ENCODE data around the gene ARFGAP1.

The ARFGAP1 gene

DNA sequence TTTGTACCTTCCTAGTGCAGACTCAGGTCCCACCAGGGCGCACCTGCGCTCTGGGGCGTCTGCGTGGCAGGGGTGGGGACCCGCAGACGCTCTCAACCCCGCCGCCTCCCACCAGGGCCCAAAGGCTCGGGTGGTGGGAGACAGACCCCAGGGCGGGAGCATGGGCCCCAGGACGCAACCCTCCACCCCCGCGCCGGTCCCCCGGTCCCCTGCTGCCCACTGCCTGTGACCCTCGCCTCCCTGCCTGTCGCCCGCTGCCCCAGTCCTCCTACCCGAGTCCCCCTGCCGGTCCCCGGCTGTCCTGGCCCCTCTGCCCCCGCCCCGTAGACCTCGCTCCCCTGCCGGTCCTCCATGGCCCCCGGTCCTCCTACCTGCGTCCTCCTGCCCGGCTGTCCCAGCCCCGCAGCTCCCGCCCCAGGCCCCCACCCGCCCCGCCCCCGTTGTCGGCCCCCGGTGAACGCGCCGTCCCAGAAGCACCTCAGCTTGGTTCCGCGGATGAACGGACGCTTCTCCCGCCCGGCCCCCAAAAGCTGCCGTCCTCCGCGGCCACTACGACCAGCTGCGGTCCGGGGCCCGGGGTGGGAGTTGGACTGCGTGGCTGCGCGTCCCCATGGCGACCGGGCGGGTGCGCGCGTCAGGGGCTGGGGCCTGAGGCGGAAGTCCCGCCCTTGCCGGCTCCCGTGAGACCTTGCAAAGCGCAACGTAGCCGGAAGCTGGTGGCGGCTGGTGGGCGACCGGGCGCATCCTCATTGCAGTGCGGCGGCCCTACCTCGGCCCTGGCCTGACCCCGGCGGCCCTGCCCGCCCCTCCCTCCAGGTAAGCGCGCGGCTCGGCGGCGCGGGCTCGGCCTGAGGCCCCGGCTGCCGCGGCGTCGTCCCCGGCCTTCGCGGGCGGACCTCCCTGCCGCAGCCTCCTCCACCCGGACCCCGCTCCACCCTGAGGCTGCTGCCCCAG is at the start of gene ARFGAP1:
ARFGAP1 (plus strand) TSS at position 709 of the 954 bp plus-strand sequence. CDS start 2,768 bp downstream, outside the sequence.
- FAIRE-seq = no peak

DNA sequence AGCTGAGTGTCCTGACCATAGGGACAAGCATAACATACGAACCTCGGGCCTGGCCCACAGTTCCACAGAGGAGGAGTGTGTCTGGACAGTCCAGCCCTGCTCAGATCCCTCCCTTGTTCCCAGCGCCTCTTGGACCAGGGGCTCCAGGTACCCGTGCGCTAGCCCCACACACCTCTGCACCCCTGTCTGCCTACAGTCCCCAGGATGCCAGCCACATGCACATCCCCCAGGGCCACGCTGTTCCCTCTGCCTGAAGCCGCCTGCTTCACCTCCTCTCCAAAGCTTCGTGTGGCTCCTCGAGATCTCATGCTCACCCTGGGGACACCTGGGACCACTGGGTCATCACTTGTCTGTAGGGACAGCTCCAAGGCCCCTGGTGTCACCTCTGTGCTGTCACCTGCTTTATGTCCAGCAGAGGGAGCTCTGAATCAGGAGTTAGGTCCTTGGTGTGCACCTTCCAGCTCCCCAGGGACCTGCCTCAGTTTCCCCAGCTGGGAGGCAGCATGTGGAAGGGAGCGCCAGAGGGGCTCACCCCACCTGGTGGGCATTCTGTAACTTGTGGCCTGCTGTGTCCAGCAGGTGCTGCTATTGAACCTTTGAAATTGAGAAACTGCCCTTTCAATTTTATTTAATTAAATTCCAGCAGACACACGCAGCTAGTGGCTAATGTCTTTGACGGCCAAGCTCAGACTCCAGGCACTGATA is 49.3 kb upstream of the ARFGAP1 start:
- no peak for FAIRE-seq

DNA sequence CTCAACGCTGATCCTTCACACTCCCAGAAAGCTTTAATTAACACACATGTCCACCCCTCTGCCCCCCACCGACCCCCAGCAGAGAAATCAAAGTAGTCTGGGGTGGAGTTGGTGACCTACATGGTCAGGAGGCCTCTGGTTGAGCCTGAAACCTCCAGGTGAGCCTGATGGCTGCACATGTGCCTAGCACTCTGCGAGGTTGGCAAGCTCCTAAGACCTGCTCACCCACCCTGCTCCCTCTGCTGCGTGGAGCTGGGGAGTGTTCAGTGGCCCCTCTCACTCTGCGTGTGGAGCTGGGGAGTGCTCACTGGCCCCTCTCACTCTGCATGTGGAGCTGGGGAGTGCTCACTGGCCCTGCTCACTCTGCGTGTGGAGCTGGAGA is 48.8 kb upstream of the ARFGAP1 start:
- FAIRE-seq = no peak

DNA sequence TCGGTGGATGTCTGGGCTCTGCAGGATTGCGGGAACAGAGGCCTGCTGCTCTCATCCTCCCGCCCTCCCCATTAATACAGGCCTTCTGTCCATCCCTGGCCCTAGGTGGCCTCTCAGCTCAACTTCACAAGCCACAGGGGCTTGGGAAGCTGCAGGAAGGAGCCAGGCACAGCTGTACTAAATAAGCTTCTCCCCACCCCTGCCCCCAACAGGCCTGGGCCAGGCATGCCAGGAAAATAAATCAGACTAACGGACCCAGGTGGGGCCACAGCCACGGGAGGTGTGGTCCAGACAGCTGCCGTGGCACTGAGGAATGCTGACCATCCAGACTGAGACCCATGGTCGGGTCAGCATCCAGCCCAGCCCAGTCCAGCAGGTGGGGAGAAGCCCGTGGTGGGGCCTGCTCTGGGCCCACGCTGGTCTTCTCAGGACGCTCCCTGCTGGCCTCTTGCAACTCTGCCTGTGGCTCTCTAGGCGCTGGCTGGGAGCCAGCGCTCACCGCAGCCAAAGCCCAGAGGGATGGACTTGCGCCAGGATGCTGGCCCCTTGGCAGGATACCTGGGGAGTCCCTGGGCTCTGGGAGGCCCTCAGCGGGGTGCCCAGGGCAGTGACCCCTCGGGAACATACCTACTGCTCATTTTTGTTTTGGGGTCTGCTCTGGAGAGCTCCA is 48.1 kb upstream of the ARFGAP1 start:
- no peak for FAIRE-seq

DNA sequence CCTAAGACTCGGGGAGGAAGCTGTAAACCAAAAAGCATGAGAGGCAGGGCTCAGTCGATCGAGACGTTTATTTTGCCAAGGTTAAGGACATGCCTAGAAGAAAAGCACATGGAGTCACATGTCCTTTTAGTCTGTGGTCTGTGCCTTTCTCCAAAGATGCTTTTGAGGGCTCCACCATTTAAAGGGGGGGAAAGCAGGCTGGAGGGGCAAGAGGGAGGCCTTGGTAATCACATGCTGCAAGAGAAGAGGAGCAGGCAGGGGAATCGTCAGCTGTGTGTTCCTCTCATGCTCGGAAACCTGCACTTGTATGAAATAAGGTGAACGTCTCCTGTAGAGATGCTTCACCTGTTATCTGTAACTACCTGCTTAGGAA is 47.5 kb upstream of the ARFGAP1 start:
- FAIRE-seq = no peak

DNA sequence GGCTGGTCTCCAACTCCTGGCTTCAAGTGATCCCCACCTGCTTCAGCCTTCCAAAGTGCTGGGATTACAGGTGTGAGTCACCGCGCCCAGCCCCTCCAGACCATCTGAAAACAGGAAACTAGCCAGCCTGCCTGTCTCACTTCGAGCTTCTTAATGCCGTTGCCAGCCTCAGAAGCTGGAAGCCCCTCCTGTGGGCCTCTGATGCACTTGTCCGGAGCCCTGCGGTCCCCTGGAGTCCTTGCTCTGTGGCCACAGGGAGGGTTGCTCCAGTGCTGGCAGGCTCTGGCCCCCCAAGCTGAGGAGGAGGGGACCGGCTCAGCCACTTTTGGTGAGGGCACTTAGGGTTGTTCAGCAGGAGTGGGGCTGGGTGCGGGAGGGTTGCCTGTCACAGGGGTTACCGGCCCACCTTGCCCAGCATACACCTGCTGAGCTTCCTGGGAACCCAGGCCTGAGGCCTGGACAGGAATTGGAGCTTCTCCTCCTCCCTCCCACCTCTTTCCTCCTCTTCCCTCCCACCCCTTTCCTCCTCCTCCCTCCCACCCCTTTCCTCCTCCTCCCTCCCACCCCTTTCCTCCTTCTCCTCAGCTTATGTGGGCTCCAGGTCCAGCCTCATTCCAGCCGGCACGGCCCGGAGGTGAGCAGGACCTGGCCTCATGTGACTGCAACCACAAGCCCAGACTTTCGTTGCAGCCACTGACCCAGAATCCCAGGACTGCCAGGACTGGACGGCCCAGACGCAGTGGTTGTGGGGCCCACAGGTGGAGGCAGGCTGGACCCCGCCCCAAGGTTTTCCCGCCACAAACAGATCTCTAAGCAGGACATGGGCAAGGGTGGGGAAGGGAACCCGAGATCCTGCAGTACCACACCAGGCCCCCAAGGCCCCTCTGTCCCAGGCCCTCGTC is 46.3 kb upstream of the ARFGAP1 start:
- FAIRE-seq = no peak

DNA sequence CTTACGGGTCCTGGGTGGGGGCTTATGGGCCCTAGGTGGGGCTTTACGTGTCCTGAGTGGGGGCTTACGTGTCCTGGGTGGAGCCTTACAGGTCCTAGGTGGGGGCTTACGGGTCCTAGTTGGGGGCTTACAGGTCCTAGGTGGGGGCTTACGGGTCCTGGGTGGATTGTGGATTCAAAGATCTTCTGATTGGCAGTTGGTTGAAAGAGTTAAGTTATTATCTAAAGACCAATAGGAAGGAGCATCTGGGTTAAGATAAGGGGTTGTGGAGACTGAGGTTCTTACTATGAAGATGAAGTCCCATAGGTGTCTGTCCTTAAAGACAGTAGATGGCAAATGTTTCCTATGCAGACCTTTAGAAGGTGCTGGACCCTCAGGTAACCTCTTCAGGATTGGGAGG is 45.4 kb upstream of the ARFGAP1 start:
- no peak for FAIRE-seq

DNA sequence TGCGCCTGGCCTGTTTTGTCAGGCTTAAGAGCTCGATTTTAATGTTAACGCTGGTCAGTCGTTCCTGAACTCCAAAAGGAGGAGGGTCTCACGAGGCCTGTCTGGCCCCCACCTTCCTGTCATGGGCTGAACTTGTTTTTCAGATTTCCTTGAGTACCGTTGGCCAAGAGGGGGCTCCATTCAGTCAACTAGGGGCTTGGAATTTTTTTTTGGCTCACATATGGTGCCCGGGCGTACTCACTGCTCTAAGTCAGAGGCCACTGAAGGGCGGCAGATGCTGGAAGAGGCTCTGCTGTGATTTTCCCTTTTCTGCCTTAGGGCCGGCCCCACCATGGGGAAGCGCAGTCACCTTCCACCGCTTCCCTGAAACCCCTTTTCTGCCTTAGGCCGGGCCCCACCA is 43.8 kb upstream of the ARFGAP1 start:
- no peak for FAIRE-seq

DNA sequence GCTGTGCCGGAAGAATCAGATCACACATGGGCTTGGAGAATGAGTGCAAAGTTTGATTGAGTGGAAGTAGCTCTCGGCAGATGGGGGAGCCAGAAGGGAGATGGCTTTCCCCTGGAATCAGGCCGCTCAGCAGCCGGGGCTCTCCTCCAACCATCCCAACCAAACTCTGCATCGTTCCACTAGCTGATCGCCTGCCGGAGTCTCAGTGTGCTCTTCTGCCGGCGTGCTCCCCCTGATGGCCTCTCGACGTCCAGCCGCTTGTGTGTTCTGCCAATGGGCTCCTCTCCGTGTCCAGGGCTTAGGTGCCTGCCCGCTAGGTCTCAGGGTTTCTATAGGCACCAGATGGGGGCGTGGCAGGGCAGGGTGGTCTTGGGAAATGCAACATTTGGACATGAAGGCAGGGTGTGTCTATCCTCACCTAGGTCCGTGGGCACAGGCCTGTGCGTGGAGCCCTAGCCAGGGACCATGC is 41.8 kb upstream of the ARFGAP1 start:
- FAIRE-seq = no peak

DNA sequence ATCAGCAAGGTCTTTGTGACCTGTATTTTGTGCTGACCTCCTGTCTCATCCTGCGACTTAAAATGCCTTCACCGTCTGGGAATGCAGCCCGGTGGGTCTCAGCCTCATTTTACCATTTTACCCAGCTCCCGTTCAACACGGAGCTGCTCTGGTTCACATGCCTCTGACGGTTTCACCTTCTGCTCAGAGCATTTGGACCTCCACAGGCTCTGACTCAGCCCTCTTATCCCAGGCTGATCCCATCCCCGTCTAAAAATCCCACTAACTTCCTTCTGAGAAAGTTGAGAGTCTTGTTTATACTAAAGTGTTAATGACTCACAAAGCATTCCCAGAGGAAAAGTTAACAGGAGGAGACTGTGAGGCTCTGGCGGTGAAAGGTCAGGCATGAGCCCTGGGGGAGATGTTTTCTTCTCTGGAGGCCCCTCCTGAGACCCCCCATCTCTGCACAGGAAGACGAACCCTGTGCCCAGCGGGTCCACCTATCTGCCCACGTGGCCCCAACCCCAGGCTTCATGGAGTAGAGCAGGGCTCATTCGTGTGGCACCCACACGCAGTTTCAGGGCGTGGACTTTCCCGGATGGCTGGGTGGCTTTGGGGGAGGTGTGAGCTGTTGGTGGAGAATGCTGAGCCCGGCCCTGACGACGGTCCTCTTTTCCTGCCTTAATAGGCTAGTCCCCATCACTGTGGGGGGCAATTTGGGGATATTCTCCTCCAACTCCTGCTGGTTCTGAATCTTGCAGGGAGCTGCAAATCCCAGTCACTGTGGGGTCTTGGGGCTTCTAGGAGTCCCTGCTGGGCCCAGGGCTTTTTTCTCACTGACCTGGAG is 40.2 kb upstream of the ARFGAP1 start:
- FAIRE-seq = no peak

DNA sequence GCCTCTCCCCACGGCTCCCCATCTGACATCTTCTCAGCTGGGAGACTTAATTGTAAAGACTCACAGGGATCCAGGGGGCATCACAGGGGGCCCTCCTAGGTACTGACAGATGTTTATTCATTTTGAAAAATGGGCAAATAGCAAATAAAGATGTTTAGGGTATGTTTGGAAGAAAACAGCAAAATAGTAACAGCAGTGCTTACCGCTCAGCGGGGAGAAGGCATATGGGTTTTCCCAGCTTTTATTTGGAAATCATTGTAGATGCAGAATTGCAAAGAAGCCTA is 39.6 kb upstream of the ARFGAP1 start:
- no peak for FAIRE-seq

DNA sequence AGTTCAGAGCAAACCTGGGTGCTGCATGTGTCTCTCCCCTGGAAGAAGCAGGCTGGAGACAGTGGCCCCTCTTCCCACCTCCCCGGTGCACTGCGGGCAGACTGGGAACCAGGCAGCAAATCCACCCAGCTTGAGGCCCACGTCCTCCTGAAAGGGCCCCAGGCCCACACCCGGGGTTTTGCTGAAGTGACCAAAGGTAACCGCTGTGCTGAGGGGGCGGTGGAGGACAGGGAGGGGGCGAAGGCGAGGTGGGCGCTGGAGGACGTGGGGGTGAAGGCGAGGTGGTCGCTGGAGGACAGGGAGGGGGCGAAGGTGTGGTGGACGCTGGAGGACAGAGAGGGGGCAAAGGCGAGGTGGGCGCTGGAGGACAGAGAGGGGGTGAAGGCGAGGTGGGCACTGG is 38.7 kb upstream of the ARFGAP1 start:
- FAIRE-seq = no peak

DNA sequence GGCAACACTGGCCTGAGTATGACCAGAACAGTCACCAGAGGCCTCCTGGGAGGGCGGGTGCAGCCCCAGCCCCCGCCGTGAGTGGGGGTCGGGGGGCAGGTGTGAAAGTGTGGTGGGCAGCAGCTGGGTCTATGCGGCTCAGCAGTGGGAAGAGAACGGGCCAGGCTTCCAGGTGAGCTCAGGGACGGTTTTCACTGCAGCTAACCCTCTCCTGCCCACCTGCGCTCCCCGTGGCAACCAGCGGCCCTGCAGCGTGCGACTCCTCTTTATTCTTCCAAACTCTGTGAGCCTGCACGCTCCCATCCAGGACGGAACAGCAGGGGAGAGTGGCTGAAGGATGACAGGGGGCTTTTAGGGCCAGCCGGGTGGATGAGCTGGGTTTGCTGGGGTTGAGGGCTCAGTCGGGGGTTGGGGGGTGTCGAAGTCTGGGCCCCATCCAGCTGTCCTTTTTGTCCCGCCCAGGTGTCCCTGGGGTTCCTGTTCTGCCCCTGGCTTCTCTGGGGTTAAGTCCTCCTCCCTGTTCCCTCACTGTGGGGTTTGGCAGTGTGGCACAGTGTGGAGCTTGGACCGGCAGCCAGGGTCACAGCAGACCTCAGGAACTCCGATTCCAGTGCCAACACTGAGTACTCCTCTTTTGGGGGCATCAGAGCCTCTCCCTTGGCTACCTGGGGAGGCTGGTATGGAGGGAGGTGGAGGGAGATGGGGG is 37.8 kb upstream of the ARFGAP1 start:
- FAIRE-seq = no peak

DNA sequence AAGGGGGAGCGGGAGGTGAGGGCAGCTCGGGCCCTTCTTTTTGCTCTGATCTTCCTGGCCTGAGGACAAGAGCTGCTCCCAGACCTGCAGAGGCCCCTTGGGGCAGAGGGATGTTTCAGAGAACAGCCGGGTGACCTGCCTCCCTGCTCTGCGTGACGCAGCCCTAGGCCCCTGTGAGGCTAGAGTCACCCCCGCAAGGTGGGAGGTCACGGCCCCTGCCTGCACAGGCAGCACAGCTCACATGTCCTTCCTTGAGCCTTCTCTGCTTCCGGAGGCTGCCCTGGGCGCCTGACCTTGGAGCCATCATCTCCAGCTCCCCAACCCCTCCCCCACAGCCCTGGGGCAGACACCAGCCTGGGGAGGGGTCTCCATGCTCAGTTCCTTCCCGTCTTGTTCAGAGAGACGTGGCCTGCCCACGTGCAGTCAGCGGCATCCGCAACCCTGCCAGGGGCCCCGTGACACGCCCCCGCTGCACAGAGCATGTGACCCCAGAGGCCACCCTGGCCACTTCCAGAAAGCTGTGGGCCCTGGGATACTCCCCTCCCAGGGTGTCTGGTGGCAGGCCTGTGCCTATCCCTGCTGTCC is 37.1 kb upstream of the ARFGAP1 start, which contains the start of gene BIRC7:
BIRC7 (plus strand) TSS at position 507 of the 585 bp plus-strand sequence. CDS start 192 bp downstream, outside the sequence.
- FAIRE-seq = no peak

DNA sequence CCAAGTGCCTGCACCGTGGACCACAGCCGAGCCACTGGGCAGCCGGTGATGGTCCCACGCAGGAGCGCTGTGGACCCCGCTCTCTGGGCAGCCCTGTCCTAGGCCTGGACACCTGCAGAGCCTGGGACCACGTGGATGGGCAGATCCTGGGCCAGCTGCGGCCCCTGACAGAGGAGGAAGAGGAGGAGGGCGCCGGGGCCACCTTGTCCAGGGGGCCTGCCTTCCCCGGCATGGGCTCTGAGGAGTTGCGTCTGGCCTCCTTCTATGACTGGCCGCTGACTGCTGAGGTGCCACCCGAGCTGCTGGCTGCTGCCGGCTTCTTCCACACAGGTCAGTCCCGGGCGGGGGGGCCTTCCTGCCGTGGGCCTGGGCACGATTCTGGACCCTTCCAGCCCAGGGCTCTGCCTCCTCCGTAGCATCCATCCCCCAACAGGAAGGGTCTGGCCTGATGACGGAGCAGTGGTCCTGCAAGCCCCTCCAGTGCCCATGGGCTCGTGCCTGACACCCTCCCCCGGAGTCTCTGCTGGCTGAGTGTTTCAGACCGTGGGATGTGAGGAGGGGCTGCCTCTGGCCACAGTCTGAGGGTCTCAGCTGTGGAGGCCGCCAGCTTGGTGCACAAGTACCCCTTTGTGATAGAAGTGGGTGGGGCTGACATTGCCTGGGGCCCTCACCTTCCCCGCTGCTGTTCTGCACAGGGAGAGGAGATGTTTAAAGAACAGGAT is 36.3 kb upstream of the ARFGAP1 start:
- FAIRE-seq = no peak

DNA sequence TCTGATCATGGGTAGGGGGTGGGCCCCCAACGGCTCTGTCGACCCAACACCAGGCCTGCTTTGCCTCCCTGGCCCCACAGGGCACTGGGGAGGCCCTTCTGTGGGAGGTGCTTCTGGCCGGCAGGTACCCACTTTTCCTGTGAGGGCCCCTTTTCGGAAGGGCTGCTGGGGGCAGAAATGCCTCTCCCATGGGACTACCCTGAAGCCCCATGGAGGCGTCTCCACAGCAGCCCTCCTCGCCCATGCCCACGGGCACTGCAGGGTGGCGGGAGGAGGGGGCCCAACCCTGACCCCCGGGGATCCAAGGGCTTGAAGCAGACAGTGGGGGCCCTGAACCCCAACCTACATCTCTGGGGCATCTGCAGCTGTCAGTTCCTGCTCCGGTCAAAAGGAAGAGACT is 34.6 kb upstream of the ARFGAP1 start:
- no peak for FAIRE-seq

DNA sequence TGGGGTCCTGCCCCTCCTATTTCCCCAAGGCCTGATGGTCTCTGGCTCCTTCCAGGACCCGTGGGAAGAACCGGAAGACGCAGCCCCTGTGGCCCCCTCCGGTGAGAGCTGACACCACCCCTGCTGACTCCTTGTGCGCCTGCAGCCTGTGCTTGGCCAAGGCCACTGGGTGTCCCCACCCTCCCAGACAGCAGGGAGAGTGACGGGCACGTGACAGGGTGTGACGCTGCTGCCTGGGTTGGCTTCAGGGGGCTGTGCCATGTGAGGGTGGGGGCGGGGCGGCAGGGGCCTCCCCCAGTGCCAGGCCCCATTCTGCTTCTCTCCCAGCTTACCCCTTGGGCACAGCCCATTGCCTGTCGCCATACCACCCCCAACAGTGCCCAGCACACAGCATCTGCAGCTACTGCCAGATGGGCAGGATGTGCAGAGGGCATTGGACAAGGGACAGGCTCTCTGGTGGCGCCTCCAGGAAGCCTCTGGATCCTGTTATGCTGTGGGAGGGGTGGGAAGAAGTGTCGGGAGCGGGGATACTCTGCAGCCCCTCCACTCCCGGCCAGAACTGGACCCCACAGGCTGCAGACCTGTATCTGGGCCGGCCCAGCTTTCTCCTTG is 34.0 kb upstream of the ARFGAP1 start:
- no peak for FAIRE-seq

DNA sequence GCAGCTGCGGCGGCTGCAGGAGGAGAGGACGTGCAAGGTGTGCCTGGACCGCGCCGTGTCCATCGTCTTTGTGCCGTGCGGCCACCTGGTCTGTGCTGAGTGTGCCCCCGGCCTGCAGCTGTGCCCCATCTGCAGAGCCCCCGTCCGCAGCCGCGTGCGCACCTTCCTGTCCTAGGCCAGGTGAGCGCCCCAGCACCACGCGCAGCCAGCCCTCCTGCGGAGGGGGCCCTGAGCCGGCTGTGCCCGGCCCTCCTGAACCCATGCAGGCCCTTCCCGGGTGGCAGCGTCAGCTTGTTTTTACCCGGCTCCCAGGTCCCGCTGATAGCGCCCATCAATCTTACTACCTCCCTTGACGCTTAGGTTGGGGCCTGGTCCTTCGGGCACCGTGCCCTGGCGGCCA is 33.2 kb upstream of the ARFGAP1 start:
- FAIRE-seq = no peak

DNA sequence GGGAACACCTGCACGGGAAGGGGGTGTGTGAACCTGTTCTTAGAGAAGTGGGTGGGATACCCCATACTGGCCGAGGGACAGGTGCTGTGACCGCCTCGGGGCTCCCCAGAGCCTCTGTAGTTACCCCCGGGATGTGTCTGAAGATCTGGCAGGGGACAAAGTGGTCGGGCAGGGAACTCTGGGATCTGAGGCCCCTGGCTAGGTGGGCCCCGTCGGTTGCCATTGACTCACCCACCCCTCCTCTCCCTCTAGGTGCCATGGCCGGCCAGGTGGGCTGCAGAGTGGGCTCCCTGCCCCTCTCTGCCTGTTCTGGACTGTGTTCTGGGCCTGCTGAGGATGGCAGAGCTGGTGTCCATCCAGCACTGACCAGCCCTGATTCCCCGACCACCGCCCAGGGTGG is 32.6 kb upstream of the ARFGAP1 start:
- FAIRE-seq = no peak

Data from islet of Langerhans (tissue), 1 donor.